GM11168 (cell line): ENCODE results near the gene TEDC1.

Source experiments
- in situ Hi-C: fragments of 300-500 bp; cut with MboI; formaldehyde crosslinking; loops from one replicate; pipeline ENCODE4 v1.12.0; 2022; ENCODE audit warnings: low sequenced_read_pairs; ENCODE audit not compliant: unreplicated experiment

Gene TEDC1

DNA sequence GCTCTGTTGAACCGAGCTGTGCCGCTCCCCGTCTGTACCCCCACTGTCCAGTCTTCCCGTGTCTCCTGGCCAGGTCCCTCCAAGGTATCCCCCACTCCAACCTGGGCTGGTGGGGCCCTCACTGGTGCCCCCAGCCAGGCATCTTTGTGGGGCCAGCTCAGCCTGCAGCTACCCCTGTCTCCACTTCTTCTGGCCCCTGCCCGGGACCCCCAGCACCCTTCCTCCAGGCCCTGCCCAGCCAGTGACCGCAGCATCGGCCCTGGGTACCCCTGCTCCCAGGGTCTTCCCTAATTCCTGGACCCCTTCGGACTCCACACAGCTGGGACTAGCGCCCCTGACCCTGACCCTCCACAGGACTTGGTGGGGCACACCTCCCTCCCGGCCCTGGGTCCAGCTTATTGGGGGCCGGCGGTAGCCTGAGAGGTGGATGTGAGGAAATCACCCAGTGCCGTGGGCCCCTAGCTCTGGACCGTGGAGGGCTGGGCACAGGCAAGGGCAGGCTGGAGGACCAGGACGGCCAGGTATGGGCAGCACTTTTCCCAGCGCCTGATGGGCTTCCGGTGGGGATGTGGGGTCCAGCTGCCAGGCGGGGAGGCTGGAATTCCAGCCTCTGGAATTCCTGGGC, 8.4 kb upstream of the TEDC1 start:
- in situ Hi-C loops: no loop called here

DNA sequence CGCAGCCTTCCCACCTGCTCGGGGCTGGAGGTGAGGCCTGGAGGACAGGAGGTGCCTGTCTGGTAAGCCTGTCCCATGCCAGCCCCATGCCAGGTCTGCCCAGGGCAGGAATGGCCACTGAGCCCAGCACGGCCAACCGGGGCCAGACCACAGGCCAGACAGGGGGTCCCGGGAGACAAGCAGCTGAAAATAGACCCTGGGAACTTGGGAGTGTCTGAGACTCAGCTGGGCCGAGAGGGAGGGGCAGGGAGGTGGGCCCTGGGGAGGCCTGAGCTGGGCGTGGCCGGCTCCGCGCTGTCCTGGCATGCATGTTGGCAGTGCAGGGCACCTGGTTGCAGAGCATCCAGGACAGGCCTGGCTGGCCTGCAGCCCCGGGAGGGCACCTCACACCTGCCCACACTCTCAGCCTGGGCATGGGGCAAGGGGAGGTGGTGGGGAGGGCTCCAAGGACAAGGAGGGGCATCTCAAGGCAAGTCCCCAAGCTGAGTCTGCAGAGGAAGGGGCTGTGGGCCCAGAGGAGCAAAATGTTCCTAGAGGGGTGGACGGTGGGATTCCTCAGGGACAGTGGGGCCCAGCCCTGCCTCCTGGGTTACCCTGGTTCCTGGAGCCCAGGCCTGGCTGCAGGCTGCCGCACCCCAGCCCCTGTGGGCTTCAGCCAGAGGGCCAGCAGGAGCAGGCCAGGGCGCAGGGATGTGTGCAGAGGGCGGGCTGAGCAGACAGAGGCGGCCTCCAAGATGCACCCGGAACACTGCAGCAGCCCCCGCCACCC, 7.6 kb upstream of the TEDC1 start:
- in situ Hi-C loops: no loop called here

DNA sequence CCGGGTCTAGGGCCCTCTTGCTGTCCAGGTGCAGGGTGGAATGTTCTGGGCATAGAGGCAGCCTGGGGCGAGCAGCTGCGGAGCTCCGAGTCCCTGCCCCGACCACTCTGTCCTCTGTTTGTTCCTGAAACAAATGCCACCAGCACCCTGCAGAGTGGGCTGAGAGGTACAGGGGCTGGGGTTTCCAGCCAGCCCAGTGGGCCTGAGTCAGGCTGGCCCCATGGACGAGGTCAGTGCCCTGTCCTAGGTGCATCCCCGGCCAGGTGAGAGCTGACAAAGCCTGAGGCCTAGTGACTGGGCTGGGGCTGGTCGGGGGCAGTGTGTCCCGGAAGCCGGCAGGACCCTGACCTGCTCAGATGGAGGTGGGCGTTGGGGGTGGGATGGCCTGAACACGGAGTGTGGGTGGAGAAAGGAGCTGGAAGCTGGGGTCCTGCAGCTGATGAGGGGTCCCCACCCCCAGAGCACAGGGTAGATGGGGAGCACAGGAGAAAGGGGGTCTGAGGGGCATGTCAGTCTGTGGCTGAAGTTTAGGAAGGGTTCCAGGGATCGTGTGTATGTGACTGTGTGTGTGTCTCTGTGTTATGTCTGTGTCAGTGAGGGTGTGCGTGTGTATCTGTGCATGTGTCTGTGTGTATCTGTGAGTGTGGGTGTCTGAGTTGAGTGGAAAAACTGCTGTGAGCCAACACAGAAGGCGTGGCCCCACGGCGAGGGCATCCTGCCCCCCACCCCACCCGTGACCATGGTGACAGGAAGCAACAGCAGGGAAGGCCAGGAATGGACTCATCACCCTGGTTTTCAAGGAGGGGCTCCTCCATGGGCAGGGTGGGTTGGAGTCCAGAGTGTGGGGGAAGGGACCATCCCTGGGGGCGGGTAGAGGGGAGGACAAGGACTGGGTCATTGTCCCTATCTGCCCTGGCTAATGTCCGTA, 6.7 kb upstream of the TEDC1 start:
- in situ Hi-C loops: no loop called here

DNA sequence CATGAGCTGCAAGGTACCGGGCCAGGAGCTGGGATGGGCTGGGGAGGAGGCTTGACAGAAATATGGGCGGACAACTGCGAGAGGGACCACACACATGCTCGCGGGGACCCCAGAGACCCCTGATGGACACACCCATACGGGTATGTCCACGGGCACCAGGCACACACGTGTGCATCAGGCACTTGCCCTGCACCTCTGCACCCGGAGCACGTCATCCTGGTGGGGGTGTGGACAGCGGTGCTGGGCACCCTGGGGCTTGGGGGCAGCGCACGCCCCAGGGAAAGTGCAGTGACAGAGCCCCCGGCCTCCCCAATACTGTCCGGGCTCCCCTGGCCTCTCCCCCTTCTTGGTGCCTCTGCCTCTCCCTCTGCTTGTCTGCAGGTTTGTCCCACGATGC, 6.1 kb upstream of the TEDC1 start:
- in situ Hi-C loops: no loop called here

DNA sequence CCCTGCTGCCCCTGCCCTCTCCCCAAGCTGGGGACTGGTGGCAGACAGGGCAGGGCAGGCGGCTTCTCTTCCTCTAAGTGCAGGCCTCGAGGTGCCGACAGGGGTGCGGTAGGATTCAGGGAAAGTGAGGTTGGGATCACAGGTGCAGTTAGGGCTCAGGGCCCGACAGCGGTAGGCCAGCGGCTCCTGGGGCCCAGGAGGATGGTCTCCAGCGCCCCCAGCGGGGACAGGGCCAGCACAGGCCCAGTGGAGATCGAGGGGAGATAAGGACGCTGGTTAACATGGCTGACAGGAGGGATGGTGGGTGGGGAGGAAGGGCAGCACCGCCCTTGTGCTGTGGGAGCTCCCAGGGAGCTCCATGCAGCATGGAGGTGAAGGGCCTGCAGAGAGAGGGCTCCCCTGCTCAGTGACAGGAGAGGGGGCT, 5.3 kb upstream of the TEDC1 start:
- in situ Hi-C loops: no loop called here

DNA sequence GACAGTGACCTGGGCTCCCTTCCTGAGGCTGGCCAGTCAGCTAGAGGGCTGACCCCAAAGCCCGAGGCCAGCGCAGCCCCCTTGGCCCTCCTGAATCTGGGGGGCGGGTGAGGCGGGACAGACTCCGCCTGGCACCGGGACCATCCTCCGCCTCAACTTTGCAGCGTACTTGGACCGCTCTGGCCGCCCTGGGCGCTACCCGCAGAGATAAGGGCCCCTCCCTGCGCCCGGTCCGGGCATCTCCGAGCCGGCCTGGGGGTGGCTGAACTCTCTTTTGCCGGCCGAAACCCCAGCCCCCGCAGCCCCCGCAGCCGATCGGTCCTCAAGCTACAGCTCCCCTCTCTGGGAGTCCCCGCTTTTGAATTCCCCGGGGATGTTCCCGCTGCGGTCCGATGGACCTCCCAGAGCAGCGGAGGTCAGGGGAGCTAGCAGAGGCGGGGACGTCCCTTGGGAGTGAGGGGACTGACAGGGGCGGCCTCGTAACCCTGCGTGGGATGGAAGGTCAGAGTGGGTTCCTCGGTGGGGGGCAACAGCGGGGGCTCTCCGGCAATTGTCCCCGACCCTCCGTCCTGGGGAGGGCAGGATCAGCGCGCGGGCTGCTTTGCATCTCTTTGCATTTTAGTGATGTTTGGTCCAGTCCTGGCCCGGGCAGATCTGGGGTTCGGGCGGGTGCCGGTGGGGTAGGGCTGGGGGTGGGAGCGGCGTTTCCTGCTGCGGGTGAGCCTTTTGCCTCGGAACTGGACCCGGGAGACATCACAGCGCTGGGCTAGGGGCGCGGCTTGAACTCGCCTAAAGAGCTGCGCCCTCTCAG, 4.7 kb upstream of the TEDC1 start, which contains the start of gene CRIP1:
TSS of gene CRIP1 (plus strand) at position 724 of the 811 bp plus-strand sequence. CDS start 374 bp downstream, outside the sequence.
- in situ Hi-C loops: no loop called here

DNA sequence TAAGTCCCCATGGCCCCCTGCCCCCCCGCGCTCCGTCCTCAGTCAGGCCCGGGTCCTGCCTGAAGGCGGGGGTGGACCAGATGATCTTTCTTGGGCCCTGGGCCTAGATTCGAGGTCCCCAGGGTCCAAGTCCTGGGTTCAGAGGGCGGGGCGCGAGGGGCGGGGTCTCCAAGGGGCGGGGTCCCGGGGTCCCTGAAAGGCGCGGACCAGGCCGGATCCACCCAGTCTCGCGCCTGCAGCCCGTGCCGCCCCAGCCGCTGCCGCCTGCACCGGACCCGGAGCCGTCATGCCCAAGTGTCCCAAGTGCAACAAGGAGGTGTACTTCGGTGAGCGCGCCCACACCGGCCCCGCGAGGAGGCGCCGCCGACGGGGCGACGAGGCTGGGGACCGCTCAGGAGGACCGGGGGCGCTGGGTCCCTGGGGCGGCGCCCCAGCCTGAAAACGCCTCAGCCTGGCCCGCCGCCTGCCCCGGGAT, 4.0 kb upstream of the TEDC1 start:
- in situ Hi-C loops: no loop called here

DNA sequence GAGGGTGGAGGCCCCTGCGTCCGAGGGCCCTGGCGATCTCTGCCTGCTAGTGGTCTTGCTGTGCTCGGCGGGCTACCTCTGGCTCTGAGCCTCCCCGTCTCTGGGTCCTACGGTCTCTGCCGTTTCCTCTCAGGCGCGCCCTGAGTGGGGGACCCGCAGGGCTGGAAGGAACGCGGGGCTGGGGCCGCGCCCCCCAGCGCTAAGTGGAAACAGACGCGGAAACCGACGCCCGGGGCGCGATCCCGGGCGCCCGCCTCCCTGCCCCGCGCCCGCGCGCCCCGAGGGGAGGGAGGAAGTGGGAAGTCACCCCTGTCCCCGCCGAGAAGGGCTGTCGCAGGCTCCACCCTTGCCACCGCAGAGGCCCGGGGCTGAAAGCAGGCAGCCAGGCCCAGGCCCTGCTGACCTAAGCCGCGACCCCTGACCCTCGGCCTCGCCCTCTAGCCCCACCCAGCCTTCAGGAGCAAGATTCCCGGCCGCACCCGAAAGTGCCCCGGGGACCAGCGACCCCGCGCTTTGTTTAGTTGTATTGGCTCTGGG, 3.5 kb upstream of the TEDC1 start:
- in situ Hi-C loops: no loop called here

DNA sequence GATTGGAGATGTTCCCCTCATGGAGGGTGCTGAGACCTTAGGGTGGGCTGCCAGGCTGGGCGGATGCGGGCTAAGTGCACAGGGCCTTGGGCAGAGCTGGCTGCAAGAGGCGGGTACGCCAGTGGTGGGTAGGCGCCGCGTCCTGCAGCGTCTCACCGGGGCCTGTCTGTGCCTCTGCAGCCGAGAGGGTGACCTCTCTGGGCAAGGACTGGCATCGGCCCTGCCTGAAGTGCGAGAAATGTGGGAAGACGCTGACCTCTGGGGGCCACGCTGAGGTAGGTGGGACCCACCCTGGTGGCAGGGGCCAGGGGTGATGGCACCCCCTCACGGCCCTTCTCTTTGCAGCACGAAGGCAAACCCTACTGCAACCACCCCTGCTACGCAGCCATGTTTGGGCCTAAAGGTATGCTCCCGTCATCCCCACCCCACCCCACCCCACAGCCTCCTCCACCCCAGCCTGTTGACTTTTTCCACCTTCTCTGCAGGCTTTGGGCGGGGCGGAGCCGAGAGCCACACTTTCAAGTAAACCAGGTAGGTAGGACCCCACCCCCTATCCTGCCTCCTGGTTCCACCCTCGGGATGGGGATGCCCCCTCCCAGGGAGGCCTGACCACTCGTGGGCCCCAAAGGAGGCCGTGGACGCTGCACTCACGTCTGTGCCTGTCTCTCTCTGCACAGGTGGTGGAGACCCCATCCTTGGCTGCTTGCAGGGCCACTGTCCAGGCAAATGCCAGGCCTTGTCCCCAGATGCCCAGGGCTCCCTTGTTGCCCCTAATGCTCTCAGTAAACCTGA, 2.9 kb upstream of the TEDC1 start:
- in situ Hi-C loops: no loop called here

DNA sequence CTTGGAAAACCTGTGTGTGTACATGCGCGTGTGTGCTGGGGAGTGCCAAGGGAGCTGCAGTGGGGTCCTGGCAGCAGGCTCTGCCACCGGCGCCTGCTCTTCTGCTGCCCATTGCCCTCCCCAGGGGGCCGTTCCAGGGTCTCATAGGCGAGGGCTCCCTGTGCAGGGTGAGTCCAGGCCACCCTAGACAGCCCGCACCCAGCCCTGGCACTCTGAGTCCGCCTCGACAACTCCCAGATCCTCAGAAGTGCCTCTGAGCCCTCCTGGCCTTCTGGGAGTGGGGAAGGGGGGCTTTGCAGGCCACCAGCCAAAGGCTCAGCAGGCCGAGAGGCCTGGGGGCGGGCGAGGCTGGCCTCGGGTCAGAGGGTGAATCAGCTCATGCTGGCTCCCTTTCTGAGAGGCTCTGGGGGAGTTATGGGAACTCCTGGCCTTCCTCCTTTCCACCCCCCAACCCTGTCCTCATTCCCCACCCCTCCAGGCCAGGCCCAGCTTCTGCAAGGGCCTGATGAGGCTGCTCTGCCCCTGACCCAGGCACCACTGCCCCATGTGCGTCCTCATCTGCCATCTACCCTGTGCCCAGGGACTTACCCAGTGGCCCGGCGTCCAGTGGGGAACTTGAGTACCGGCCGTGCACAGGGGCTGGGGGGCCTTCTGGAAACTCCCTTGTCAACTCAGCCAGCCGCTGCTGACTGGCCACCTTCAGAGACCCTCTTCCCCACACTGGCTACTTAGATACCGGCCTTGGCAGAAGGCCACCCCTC, 2.1 kb upstream of the TEDC1 start:
- in situ Hi-C loops: no loop called here

DNA sequence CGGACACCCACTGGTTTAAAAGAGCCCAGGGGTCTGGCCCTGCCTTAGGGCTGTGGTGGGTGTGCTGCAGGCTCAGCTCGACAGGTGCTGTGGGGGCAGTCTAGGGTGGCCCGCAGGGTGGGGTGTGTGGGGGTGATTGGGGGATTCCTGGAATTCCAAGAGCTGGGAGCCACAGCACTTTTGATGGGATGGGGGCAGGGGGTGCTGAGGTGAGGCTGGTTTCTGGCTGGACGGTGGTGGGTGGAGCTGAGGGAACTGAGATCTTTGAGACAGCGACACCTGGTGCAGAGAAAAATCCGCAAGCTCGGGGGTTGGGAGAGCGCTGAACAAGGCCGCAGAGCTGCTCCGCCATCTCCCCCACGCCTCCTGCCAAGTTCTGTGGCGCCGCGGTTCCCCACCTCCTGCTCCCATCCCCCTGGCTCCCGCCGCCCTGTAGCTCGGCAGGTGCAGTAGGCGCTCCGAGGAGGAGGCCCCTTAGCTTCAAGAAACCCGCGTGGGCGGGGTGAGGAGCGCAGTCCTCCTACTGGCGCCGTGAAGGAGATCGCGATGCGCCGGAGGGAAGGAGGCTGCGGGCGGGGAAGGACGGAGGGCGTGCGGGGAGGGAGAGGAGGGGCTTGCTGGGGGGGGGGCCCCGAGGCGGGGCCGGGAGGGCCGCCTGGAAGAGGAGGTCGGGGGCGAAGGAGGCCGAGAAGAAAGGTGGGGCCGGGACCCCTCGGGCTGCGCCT, 1.3 kb upstream of the TEDC1 start:
- in situ Hi-C loops: no loop called here

DNA sequence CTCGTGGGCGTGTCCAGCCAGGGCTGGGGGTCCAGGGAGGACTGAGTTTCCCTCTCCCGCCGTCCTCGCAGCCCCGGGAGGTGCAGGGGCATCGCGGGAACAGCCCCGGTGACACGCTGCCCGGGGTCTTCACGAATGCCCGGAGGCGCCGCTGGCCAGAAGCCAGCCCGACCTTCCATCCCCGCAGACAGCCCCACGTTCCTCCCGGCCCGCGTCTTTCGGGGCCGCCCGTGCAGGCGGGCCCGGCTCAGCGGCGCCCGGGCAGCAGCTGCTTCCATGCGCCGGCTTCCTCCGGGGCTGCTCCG, 827 bp upstream of the TEDC1 start:
- in situ Hi-C loops: no loop called here

DNA sequence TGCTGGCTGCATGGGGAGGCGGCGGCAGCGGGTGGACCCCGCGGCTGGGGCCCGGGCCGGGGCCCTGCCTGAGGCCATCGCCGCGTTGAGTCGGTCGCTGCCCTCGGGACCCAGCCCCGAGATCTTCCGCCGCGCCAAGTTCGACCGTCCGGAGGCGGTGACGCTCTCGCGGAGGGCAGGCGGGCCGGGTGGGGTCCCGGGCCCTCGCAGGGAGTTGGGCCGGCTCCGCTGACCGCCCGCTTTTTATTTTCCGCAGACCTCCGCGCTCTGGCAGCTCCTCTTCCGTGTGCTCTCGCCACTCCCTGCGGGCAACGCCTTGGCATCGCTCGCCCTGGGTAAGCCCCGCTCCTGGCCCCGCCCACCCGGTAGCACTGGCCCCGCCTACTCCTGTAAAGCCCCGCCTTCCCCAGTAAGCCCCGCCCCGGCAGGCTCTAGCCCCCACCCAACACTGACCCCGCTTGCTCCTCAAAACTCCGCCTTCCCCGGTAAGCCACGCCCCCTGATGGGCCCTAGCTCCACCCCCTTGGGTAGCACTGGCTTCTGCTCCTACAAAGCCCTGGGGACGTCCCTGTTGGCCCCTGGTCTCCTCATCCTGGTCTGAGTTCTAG, 424 bp downstream of the TEDC1 start:
- in situ Hi-C loops: no loop called here

DNA sequence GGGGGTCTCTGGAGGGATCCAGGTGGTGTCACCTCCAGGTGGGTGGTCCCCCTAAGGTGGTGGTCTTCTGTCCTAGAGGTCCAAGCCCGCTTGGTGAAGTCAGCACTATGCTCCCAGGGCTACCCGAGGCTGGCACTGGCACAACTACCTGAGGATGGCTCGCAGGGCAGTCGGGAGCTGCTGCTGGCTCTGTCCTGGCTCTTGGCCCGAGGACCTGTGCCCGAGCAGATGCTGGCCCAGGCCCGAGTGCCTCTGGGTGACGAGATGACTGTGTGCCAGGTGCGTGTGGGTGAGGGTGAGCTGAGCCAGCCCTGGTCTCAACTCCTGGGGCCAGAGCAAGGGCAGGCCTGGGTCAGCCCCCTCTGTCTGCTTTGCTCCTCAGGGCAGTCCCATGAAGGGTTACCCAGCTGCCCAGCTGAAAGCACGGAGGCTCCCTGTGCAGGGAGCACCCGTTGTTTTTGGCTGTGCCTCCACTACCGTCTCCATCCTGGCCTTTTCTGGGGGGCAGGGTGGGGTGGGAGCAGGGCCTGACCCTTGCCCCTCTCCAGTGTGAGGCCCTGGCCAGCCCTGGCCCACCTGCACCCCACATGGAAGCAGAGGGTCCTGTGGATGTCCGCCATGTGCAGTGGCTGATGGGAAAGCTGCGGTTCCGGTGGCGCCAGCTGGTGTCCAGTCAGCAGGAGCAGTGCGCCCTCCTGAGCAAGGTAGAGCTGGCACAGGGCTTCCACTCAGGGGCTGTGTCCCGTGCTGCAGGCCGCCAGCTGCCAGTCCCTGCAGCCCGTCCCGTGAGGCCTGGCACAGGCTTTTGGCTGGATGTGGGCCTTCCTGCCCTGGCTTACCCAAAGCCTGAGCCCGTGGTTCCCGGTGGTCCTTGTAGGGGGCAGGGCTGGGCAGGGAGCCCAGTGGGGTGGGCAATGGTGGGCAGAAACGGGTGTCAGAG, 1.3 kb downstream of the TEDC1 start:
- in situ Hi-C loops: no loop called here

DNA sequence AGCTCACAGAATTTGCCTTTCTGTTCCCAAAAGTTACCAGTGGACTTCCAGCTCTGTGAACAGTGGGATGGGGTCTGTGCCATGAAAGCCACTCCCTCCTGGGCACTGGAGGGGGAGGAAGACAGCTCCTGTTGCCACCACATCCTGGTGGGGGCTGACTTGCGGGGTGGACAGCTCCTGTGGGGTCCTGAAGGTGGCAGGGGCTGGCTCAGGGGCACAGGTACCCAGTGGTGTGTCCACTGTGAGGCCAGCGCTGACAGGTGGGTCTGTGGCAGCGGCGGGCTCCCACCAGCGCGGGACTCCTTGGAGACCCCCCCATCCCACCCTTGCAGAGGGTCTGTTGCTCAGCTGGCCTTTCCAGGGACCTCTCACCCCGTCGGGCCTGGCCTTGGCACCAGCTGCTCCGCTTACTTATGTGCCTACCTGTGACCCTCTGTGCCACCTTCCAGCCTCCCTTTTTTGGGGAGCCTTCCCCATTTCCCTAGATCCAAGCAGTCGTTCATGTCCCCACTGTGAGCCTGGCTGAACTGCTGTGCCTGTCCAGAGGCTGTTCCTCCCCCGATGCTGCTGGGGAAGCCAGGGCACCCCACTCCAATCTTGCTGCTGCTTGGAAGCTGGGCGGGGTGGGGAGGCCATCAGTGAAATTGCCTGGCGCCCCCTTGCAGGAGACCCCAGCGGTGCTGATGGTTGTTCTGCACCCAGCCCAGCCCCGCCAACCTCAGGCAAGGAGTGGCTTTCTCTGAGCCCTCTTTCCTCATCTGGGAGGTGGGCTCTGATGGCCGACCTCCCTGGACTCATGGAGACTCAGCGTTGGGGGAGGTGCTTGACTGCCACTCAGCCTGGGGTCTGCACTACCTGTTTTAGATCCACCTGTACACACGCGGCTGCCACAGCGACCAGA, 2.2 kb downstream of the TEDC1 start:
- in situ Hi-C loops: no loop called here
